ENCODE results near the gene CDKN2A. TPM values are rescaled to one million over a fixed set of nuclear protein-coding genes. Genes with fewer than 3 reads are reported as not detected.

CDKN2A gene
- total RNA-seq, 1 experiment from 2014 or later = 282 TPM

GRCh38 chr9:22022396-22022795, 28.2 kb upstream of the CDKN2A start:
- H3F3A ChIP-seq (ENCODE audit: insufficient read depth, low read depth) = no peaks in the 10 kb centered on the region
- no peaks in the 10 kb centered on the region for H3K9me2 ChIP-seq (ENCODE audit: insufficient read depth)
- H3K4me3 ChIP-seq = no peak overlapping the region
- H3K36me3 ChIP-seq (ENCODE audit: low read depth) = no peaks in the 10 kb centered on the region; the same call in 1 of the 2 replicates
- TF ChIP-seq, protein P1, sequence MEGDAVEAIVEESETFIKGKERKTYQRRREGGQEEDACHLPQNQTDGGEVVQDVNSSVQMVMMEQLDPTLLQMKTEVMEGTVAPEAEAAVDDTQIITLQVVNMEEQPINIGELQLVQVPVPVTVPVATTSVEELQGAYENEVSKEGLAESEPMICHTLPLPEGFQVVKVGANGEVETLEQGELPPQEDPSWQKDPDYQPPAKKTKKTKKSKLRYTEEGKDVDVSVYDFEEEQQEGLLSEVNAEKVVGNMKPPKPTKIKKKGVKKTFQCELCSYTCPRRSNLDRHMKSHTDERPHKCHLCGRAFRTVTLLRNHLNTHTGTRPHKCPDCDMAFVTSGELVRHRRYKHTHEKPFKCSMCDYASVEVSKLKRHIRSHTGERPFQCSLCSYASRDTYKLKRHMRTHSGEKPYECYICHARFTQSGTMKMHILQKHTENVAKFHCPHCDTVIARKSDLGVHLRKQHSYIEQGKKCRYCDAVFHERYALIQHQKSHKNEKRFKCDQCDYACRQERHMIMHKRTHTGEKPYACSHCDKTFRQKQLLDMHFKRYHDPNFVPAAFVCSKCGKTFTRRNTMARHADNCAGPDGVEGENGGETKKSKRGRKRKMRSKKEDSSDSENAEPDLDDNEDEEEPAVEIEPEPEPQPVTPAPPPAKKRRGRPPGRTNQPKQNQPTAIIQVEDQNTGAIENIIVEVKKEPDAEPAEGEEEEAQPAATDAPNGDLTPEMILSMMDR (conservative IDR thresholded peaks at IDR 0.05) = no peak
- no peak for TF ChIP-seq EZH2 (IDR thresholded peaks at IDR 0.05; ENCODE audit: low read depth)
- intact Hi-C loops (cut with micrococcal nuclease; ENCODE audit: unreplicated experiment) = no loop called here
- DNase-seq = no peak
- H3K4me1 ChIP-seq (replicated peaks; ENCODE audit: insufficient read depth) = no peaks in the 10 kb centered on the region
- no peak overlapping the region for H3K4me2 ChIP-seq
- H3K9me3 ChIP-seq (ENCODE audit: insufficient read depth, low read depth) = no peaks in the 10 kb centered on the region
- no peak overlapping the region for H2AFZ ChIP-seq
- H3K27ac ChIP-seq = no peak overlapping the region
- CTCF ChIA-PET = no interaction called here
- H3K79me2 ChIP-seq (ENCODE audit: low read depth) = peaks cover 7% of the 10 kb centered on the region; the same call in 1 of the 2 replicates
- no TSS peak for BruUV-seq (replicated peaks)
- H3K27me3 ChIP-seq (ENCODE audit: insufficient read depth, low read depth) = no peaks in the 10 kb centered on the region
- no peaks in the 10 kb centered on the region for H4K20me1 ChIP-seq (ENCODE audit: insufficient read depth)
- POLR2A ChIA-PET (ENCODE audit: unreplicated experiment) = no interaction called here

- no peak for TF ChIP-seq EZH2 (IDR thresholded peaks at IDR 0.05; ENCODE audit: low read depth)
- TF ChIP-seq, protein P1 (conservative IDR thresholded peaks at IDR 0.05) = no peak
- Histone ChIP-seq H3K27me3 (ENCODE audit: insufficient read depth, low read depth) (no peaks in the 10 kb centered on the region), H3K4me1 (replicated peaks; ENCODE audit: insufficient read depth) (peaks cover 13% of the 10 kb centered on the region), H3K36me3 (ENCODE audit: low read depth) (peaks cover 15% of the 10 kb centered on the region), H2AFZ (no peak overlapping the region), H3K27ac (no peak overlapping the region; the same call in 1 of the 2 replicates), H3K4me2 (peak overlapping the region; percentile 92; the same call in 1 of the 2 replicates), H3K9me2 (ENCODE audit: insufficient read depth) (no peaks in the 10 kb centered on the region), H3K79me2 (ENCODE audit: low read depth) (peaks cover 45% of the 10 kb centered on the region), H4K20me1 (ENCODE audit: insufficient read depth) (peaks cover 8% of the 10 kb centered on the region), H3F3A (ENCODE audit: insufficient read depth, low read depth) (peaks cover 13% of the 10 kb centered on the region), H3K9me3 (ENCODE audit: insufficient read depth, low read depth) (no peaks in the 10 kb centered on the region), H3K4me3 (no peak overlapping the region)
- POLR2A ChIA-PET (ENCODE audit: unreplicated experiment) = no interaction called here
- CTCF ChIA-PET = no interaction called here
- no peak for DNase-seq
- intact Hi-C loops (cut with micrococcal nuclease; ENCODE audit: unreplicated experiment) = no loop called here
- no TSS peak for BruUV-seq (replicated peaks)
These were observed 16.9 kb upstream of the CDKN2A start for GRCh38 chr9:22010866-22011625.

GRCh38 chr9:22009506-22009867, 15.3 kb upstream of the CDKN2A start:
- H3K27ac ChIP-seq = peak overlapping the region; percentile 92
- POLR2A ChIA-PET (ENCODE audit: unreplicated experiment) = interaction anchor here (0.6 to 0.7 kb wide), 5 partner anchors 32 to 494 kb away, joined by 3 to 9 read pairs (median 4); no protein-coding TSS in a partner anchor

More at GRCh38 chr9:22009506-22009867, 15.3 kb upstream of the CDKN2A start:
- intact Hi-C loops (cut with micrococcal nuclease; ENCODE audit: unreplicated experiment) = loop anchor here (1.0 to 5.0 kb wide), 7 partner anchors 29 to 235 kb away; no protein-coding TSS in a partner anchor
- DNase-seq = no peak
- CTCF ChIA-PET = interaction anchor here (0.7 to 1.8 kb wide), 4 partner anchors 28 to 235 kb away, joined by 3 to 5 read pairs (median 4); no protein-coding TSS in a partner anchor
- Histone ChIP-seq H2AFZ (peak overlapping the region; percentile 71), H3K4me1 (replicated peaks; ENCODE audit: insufficient read depth) (peaks cover 23% of the 10 kb centered on the region), H3F3A (ENCODE audit: insufficient read depth, low read depth) (peaks cover 16% of the 10 kb centered on the region), H3K9me2 (ENCODE audit: insufficient read depth) (no peaks in the 10 kb centered on the region), H3K4me3 (peak overlapping the region; percentile 100), H3K27me3 (ENCODE audit: insufficient read depth, low read depth) (no peaks in the 10 kb centered on the region), H3K36me3 (ENCODE audit: low read depth) (peaks cover 24% of the 10 kb centered on the region), H3K9me3 (ENCODE audit: insufficient read depth, low read depth) (no peaks in the 10 kb centered on the region), H3K4me2 (peak overlapping the region; percentile 92), H3K79me2 (ENCODE audit: low read depth) (peaks cover 60% of the 10 kb centered on the region), H4K20me1 (ENCODE audit: insufficient read depth) (peaks cover 11% of the 10 kb centered on the region)
- TF ChIP-seq, protein P1 (conservative IDR thresholded peaks at IDR 0.05) = no peak
- TF ChIP-seq EZH2 (IDR thresholded peaks at IDR 0.05; ENCODE audit: low read depth) = no peak
- TSS peak; percentile 35 for BruUV-seq (replicated peaks)
